TTC549 (cell line): ENCODE results near the gene ADAMTSL2.

Source experiments
- FAIRE-seq: peaks from 2 replicates; lab custom pipeline; 2012; peaks lifted over from hg19 to GRCh38; lab: Jason Lieb, UNC

Gene ADAMTSL2

DNA sequence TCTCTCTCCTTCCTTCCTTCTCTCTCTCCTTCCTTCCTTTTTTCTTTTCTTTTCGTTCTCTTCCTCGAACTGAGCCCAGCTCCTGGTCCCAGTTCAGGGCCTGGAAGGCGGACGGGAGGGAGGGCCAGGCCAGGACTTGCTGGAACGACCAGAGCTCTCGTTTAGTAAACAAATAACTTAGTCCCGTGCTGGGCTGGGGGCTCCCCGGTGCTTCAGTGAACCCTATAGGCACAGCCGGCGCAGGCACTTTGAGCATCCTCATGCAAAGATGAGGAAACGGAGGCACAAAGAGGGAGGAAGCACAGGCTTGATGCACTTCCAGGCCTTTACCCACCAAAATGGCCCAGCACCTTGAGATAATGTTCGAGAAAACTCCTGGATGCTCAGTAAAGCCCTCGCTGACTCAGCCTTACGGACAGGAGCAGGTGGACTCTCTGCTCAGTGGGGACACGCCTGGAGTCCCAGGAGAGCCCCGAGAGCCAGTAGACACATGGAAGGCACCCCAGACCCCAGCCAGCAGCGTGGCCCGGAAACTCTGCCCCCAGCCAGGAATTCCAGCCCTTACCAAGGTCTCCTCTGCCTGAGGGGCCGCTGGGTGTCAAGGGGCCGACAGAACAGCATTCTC lies 55.8 kb downstream of the ADAMTSL2 start:
- no peak for FAIRE-seq

DNA sequence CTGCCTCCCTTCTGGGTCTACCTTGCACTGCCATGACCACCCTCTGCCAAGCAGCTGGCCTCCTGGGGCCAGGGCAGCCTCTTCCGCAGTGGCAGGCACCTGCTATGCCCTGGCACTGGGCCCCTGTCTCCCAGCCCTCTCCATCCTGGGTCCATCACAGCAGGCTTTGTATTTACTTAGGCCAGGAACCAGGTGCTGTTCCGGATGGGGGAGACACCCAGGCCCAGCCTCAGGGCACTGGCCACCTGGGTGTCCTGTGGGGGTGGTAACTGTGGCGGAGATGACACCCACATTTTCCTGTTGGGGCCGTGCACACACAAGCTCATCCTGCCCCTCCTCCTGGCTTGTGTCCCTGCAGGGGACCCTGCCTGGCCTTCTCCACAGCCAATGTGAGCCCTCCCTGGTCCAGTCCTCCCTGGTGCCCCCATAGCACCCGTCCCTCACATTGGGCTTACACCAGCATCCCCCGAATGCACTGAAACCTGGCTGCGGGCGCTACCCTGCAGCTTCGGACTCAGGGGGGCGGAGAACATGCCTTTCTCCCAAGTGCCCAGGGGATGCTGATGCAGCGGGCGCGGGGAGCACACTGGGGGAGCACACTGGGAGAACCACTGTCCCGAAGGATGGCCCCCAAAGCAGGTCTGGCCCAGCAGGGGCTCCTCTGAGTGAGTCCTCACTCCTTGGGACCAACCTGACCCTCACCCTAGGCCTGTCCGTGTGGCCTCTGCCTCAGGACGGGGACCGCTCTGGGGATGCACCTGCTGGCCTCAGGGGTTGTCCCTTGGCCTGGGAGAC lies 56.8 kb downstream of the ADAMTSL2 start:
- no peak for FAIRE-seq

DNA sequence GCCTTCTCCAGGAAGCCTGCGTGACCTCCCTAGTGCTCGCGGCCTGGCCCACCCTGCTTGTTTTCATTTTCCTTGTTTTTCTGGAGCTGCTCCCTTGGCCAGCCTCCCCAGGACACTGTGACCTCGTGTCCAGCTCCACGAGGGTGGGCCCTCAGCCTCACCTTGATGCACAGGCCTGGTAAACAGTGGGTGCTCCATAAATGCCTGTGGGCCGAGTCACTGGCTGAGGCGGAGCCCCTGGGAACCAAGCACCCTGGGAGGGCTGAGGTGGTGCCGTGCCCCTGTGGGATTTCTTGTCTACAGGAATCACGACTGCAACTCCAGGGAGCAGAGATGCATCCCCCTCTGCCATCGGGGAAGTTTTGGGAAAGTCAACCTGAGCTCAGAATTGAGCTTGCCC lies 57.5 kb downstream of the ADAMTSL2 start:
- FAIRE-seq = no peak

DNA sequence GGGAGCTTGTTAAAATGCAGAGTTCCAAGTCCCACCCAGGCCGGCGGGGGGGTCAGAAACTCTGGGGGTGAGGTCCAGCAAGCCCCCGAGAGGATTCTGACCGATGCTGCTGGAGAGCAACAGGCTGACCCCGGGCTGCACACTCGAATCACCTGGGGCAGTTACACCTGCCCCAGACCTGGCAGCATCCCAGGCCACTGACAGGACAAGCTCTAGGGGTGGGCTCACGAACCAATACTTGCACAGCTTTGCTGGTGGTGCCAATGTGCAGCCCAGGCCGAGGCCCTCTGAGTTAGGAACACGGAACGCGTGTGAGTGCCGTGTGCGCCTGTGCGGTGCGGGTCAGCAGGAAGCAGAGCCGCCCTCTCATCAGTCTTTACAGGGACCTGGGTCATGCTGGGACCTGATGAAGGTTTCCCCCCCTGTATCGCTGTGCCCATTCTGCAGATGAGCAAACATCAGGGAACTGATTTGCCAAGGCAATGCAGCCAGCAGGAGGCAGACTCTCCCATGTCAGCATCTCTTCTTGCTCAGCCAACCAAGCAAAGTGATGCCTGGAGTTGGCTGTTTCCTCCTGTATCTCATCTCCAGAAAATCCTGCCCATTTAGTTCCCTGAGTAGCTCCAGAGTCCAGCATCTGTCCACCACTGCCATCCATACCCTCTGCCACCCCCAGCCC lies 58.4 kb downstream of the ADAMTSL2 start:
- FAIRE-seq = no peak

DNA sequence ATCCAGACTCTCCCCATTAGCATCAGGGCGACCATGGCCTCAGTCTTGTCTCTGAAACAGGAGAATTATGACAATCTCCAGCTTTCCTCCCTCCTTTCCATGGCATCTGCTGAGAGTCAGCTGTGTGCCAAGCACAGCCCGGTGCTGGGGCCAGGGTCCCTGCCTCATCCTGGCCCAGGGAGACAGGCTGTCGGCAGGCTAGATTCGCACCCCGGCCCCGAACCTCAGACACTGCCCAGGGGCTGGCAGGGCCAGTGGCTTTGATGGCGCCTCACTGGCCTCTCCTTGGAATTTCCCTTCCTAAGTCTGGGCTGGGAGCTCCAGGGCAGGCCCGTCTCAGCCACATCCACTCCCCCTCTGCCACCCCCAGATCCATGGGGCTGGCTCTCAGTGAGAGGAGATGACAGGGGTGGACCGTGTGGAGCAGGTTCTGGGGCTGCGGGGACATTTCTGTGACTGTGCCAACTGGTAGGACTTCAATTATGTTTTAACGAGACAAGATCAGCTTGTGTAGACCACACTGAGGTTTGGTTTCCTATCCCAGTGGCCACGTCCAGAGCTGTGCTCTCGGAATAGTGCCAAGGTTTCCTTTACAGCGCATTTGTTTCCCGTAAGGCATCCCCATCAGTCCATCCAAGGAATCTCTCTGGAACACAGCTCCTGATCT lies 59.2 kb downstream of the ADAMTSL2 start:
- FAIRE-seq = no peak

DNA sequence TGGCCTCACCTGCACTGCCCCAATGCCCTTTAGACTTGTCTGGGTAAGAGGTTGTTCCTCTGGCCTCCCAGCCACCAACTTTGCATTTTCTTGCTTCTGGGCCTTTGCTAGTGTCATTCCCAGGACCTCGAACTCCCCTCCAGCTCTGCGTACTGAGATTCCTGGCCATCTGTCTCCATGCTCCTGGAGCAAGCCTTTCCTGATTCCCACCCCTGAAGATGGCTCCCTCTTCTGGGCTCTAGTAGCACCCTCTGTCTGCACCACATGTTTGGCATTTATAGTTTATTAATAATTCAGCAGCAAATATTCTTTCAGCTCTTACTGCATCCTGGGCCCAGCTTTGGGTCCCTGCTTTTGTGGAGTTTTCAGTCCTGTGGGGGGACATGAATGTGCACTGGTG lies 59.8 kb downstream of the ADAMTSL2 start:
- FAIRE-seq = no peak

DNA sequence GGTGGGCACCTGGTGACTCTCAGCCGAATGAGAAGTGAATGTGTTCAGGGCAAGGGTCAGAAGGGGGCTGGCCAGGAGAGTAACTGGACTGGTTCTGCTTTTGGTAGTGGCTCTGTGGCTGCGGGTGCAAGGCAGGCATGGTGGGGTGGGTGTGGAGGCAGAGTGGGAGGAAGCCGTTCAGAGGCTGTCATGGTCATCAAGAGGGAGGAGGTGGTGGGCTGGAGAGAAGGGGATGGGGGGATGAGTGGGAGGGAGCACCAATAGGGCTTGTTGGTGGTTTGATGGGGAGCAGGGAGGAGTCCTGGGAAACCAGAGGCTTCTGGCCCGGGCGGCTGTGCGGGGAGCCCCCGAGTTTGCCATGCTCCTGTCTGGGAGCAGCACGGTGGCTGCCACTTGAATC lies 61.4 kb downstream of the ADAMTSL2 start:
- no peak for FAIRE-seq

DNA sequence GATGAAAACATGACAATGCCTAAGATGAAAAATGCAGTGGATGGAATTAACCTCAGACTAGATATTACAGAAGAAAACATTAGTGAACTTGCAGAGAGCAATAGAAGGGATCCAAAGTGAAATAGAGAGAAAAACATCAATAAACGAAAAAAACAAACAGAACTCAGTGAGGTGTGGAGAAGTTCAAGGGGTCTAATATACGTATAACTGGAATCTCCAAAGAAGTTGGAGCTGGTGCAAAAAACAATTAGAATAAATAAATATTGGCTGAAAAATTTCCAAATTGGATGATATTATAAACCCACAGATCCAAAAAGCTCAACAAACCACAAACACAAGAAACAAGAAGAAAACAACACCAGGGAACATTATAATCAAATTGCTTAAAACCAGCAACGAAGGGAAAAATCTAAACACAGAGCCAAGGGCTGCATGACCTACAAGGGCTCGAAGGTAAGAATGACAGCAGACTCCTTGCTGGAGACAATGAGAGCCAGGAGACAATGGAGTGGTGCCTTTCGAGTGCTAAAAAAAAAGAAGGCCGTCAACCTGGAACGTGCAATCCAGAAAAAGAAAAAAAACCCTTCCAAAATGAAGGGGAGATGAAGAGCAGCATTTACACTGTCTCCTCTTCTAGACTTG lies 62.9 kb downstream of the ADAMTSL2 start:
- no peak for FAIRE-seq

DNA sequence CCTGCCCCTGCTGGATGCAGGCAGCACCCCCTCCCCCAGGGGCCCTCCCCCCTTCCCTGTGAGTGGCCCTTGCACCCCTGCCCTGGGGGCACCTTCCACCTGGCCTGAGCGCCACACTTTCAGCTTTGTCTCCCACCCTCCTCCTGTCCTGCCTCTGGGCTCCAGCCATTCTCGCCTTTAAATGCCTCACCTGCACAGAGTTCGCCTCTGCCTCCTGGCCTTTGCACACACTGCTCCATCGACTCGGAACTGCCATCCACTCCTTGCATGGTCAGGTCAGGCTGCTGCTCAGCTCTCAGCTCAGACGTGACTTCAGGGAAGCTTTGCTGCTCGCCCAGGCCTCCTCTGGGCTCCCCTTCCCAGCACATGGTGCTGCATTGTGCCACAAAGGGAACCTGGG lies 64.5 kb downstream of the ADAMTSL2 start:
- no peak for FAIRE-seq

DNA sequence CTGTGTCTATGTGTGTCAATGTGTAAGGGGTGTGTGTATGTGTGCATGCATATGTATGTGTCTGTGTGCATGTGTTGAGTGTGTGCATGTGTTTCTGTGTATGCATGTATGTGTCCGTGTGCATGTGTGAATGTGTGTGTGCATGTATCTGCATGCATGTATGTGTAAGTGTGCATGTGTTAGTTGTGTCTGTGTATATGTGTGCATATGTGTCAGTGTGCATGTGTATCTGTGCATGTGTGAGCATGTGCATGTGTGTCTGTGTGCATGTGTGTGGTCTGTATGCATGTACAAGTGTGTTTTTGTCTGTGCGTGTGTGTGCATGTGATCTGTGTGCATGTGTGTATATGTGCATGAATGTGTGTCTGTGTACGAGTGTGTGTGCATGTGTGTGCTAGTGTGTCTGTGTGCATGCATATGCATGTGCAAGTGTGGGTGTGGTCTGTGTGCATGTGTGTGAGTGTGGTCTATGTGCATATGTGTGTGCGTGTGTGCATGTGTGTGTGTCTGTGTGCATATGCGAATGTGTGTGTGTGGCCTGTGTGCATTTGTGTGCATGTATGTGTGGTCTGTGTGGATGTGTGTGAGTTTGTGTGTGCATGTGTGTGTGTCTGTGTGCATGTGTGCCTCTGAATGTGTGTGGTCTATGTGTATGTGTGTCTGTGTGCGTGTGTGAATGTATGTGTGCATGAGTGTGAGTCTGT lies 65.1 kb downstream of the ADAMTSL2 start:
- no peak for FAIRE-seq

DNA sequence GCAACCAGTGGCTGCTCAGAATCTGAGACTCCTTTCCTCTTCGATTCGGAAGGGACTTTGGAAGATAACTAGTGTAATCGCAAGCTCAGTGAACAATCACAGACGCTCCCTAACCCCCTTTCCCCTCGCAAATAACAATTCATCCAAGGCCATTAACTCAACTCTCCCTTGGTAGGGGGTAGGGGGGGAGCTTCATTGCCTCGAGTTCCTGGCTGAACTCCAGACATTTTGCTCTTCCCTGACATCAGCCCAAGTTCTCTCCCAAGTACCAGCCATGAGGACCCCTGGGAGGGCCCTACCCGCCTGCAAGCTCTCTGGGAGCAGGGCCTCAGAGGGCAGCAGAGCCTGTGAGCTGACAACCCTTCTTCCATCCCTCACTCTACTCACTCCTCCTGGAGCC lies 66.2 kb downstream of the ADAMTSL2 start:
- FAIRE-seq = no peak

DNA sequence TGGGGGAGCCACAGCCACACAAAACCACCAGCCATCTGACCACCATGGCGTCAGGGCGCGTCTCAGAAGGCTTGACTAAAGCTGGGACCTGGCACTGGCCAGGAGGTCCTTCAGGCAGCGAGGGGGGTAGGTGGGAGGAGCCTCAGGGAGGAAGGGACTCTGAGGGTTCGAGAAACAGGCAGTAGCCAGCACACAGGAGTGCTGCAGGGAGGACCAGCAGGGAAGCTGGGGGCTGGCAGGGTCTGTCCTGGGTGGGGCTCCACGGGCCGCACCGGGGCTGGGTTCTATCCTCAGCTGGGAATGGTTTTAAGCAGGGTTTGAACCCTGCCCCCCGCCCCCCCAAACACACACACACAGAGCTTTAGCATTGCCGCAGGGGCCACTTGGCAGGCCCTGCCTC lies 67.2 kb downstream of the ADAMTSL2 start:
- FAIRE-seq = no peak

DNA sequence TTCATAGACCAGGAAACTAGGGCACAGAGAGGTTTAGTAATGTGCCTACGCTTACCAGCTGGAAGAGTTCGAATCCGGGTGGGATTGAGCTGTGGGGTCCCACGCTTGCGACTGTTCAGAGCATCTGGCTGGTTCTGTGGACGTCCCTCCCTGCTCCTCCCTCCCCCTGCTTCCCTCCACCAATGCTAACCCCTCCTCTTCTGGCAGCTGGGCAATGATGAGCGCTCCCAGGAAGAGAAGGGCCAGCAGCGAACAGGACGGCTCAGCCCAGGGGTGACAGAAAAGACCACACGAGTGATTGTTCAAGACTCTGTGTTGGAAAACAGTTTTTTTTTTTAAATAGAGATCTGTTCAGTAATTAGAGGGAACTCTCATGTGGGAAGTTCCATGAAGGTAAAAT lies 67.8 kb downstream of the ADAMTSL2 start:
- FAIRE-seq = no peak

DNA sequence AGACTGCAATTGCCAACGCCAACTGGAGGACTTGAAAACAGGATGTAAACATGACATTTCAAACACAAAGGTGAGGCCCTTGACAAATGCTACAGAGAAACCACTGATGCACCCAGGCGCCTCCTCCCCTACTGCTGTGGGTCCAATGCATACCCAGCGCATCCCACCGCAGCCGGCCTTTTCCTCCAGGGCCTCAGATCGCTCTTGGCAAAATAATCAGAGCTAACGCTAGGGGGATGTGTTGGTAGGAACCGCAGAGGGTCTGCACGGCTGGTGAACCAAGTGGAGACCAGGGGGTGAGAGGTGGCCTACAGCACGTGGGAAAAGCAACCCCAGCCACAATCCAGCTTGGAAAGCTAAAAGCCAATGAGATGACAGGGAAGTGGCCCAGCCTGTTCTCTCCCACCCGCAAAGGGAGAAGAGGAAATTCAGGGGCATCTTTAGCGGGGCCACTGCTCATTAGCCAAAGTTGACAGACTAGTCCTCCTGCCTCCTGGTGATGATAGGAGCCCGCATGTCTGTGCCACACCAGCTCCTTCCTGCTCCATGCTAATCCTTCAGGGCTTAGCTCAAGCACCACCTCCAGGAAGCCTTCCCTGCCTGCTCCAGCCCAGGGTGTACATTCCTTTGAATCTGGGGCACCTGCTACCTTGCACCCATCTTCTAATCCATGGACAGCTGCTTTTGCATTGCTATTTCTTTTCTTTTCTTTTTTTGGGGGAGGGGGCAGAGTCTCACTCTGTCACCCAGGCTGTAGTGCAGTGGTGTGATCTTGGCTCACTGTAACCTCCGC lies 68.8 kb downstream of the ADAMTSL2 start:
- no peak for FAIRE-seq

DNA sequence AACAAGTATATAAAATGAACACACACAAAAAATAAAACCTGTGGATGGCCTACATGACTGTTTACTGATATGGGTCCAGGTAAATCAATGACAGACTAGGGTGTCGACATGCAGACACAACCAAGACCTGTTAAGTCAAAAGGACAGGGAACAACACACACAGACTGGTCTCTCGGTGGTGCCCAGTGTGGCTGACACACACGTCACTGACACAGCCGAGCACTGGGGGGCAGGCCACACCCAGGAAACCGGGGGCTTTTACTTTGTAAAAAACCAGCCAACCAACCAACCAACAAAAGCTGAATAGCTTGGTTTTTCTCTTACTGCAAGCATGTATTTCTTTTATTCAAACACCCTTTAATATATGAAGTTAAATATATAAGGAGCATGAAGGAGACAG lies 69.7 kb downstream of the ADAMTSL2 start:
- no peak for FAIRE-seq

DNA sequence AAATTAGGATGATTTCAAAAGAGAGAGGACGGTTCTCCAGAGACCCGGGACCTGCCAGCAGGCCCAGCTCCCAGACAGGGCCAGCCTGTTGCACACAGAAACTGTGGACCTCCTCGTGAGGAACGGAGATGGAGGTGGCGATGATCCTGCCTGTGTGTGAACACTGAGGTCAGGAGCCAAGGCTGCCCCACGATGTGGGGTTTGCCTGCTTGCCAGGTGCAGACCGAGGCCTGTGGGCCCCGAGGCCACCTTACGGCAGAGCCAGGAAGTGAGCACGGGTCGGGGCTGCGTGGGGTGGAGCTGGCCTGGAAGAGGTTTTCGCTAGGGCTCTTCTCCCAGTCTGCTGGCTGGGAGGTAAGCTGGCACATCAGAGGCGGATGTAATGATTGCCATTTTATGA lies 70.4 kb downstream of the ADAMTSL2 start:
- no peak for FAIRE-seq

DNA sequence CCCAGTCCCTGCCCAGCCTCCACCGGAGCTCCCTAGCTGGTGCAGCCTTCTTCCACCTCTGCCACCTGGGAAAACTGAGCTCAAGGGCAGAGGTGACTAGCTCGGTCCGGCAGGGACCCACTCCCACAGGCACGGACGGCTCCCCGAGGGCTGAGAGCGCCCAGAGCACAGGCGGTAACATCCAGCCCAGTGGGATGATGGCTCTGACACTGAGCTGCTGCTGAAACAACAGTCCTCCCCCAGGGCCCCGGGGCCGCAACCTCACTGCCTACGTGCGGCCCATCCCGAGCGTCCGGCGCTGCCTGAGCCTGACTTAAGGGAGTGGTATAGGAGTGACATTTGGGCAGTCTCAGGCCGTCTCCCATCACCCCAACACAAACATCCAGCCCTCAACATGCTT lies 70.9 kb downstream of the ADAMTSL2 start:
- FAIRE-seq = no peak

DNA sequence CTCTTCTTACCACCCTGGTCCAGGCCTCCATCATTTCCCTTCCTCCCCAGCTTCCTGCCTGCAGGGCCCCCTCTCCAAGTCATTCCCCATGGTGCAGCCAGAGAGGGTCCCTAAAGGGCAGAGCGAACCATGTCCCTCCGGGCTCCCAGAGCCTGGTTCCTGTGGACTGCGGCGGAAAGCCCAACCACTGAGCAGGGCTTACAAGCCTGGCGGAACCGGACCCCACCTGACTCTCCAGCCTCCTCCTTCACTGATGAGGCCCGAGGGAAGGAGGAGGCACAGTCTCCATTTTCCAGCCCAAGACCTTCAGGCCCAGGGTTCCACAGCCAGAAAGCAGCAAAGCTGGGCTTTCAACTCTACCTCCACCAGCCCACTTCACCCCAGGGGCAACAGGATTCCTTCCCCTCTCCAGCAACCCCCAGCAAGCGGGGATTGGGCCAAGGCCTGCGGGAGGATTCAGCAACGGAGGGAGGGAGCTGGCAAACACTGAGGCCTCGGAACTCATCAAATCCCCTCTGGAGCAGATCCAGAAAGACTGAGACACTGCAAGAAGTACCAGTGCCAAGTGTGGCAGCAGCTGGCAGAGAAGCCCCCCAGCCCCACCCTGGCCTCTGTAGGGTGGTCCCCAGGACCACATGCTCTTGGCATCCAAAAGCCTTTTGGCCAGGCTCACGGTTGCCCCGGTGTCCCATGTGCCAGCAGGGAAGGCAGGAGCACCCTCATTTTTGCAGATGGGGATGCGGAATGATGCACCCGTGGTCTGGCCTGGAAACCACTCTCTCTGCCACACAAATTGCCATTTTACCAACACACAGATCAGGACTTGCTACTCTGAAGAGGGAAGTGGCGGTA lies 71.6 kb downstream of the ADAMTSL2 start:
- no peak for FAIRE-seq

DNA sequence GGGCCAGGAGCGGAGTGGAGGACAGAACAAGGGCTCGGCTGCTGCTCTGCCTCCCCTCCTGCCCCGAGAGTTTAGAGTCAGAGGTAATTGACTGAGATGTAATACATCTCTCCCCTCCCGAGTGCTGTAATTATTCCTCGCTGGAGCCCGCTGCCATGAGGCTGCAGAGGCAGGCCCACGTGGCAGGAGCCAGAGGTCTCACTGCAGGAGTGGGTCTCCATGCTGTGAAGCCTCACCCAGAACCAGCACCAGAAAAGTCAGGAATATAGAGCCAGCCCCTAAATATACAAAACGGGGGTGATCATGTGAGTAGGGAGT lies 72.2 kb downstream of the ADAMTSL2 start:
- no peak for FAIRE-seq

DNA sequence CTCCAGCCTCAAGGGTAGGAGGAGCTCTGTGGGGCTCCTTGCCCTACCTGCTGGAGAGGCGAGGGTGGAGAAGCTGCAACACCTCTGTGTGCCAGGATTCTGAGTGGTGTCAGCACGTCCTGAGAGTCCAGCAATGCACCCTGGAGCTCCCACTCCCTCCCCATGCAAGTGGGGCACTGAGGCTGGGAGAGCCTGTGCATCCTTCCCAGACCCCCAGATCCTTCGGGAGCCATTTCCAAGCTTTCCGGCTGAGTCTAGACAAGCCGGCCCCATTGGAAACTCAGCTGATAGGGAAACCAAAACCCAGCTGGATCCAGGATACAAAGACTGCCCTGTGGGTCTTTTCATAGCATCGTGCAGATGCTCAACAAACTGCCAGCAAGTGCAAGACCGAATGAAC lies 72.9 kb downstream of the ADAMTSL2 start:
- FAIRE-seq = no peak
